Neural progenitor cell (in vitro differentiated cells): ENCODE measurements around the gene LTBP1. TPM values are rescaled to one million over a fixed set of nuclear protein-coding genes. Genes with fewer than 3 reads are reported as not detected.

Experiments
- DNase-seq: peaks from one replicate; pipeline ENCODE4 v3.0.0-alpha.2; 2016; ENCODE audit warnings: low spot score
- H2AFZ ChIP-seq: fragments of 200-600 bp; sonication (generic); replicated peaks from 2 replicates; pipeline ENCODE4 v1.6.1; 2016; ENCODE audit warnings: antibody characterized with exemption
- H3F3A ChIP-seq: fragments of 200-600 bp; sonication (generic); 2 replicates; pipeline ENCODE4 v1.6.1; 2016; ENCODE audit warnings: antibody characterized with exemption, low read depth
- H3K27ac ChIP-seq: fragments of 200-600 bp; sonication (generic); 2 replicates; pipeline ENCODE4 v1.5.1; 2016; ENCODE audit warnings: mild to moderate bottlenecking
- H3K27me3 ChIP-seq: fragments of 200-600 bp; sonication (generic); 2 replicates; pipeline ENCODE4 v1.6.1; 2016; ENCODE audit warnings: mild to moderate bottlenecking, moderate library complexity
- H3K36me3 ChIP-seq: fragments of 200-600 bp; sonication (generic); 2 replicates; pipeline ENCODE4 v1.5.1; 2016
- H3K4me1 ChIP-seq: fragments of 200-600 bp; sonication (generic); 2 replicates; pipeline ENCODE4 v1.6.1; 2016; ENCODE audit warnings: mixed run types
- H3K4me2 ChIP-seq: fragments of 200-600 bp; sonication (generic); 2 replicates; pipeline ENCODE4 v1.6.1; 2016
- H3K4me3 ChIP-seq: fragments of 200-600 bp; sonication (generic); 2 replicates; pipeline ENCODE4 v1.5.1; 2016
- H3K79me2 ChIP-seq: fragments of 200-600 bp; sonication (generic); 2 replicates; pipeline ENCODE4 v1.6.1; 2016; ENCODE audit warnings: low read depth
- H3K9ac ChIP-seq: fragments of 200-600 bp; sonication (generic); 2 replicates; pipeline ENCODE4 v1.6.1; 2016
- H3K9me3 ChIP-seq: fragments of 200-600 bp; sonication (generic); 2 replicates; pipeline ENCODE4 v1.5.1; 2016; ENCODE audit warnings: low read depth
- H4K20me1 ChIP-seq: fragments of 200-600 bp; sonication (generic); 2 replicates; pipeline ENCODE4 v1.6.1; 2016; ENCODE audit warnings: low read depth
- H3K27ac Mint-ChIP-seq: 3 replicates; pipeline ENCODE4 v1.8.0; 2021; ENCODE audit warnings: mixed read lengths
- H3K27me3 Mint-ChIP-seq: 2 replicates; pipeline ENCODE4 v1.8.0; 2022; ENCODE audit warnings: low read depth, mild to moderate bottlenecking, inconsistent platforms, moderate library complexity, mixed read lengths; ENCODE audit not compliant: insufficient read depth
- H3K36me3 Mint-ChIP-seq: 3 replicates; pipeline ENCODE4 v1.8.0; 2021; ENCODE audit warnings: mixed read lengths
- H3K4me1 Mint-ChIP-seq: 3 replicates; pipeline ENCODE4 v1.8.0; 2021; ENCODE audit warnings: mixed read lengths
- H3K4me3 Mint-ChIP-seq: 3 replicates; pipeline ENCODE4 v1.8.0; 2021; ENCODE audit warnings: mild to moderate bottlenecking, moderate library complexity, mixed read lengths
- H3K9me3 Mint-ChIP-seq: 3 replicates; pipeline ENCODE4 v1.8.0; 2020; ENCODE audit warnings: mixed read lengths
- CTCF ChIP-seq: fragments of 200-600 bp; sonication (generic); IDR thresholded peaks from 2 replicates; pipeline ENCODE4 v1.5.1; 2017; ENCODE audit warnings: antibody characterized with exemption, mild to moderate bottlenecking
- EZH2 ChIP-seq: fragments of 200-600 bp; sonication (generic); IDR thresholded peaks from 2 replicates; pipeline ENCODE4 v1.6.1; 2017; ENCODE audit warnings: antibody characterized with exemption, mild to moderate bottlenecking, moderate library complexity
- EZH2phosphoT487 ChIP-seq: fragments of 200-600 bp; sonication (generic); IDR thresholded peaks from 2 replicates; pipeline ENCODE4 v1.6.1; 2017; ENCODE audit warnings: antibody characterized with exemption
- total RNA-seq: library from RNA; depleted of rRNA; stranded (reverse); fragments of >200 nt; gene quantifications from 2 replicates; pipeline ENCODE4 v1.2.3, GENCODE V29; 2015; ENCODE audit warnings: low replicate concordance

LTBP1 gene
- total RNA-seq, 1 donor from 2014 or later, result 50.5 TPM

GRCh38 chr2:33108483-33109443, 162.0 kb downstream of the LTBP1 start:
- Histone ChIP-seq H3K36me3 (no peaks in the 10 kb centered on the region), H3K27ac (no peak overlapping the region), H3K9ac (no peak overlapping the region), H2AFZ (no peak overlapping the region), H3K79me2 (no peaks in the 10 kb centered on the region), H3K27me3 (no peaks in the 10 kb centered on the region), H3K4me1 (peaks cover 37% of the 10 kb centered on the region), H3K4me3 (no peak overlapping the region), H3F3A (no peaks in the 10 kb centered on the region), H4K20me1 (no peaks in the 10 kb centered on the region), H3K4me2 (no peak overlapping the region), H3K9me3 (no peaks in the 10 kb centered on the region)
- Mint-ChIP-seq H3K36me3 (peaks cover 8% of the 10 kb centered on the region), H3K4me3 (no peak overlapping the region), H3K27me3 (no peaks in the 10 kb centered on the region), H3K9me3 (peaks cover 2% of the 10 kb centered on the region), H3K27ac (no peak overlapping the region), H3K4me1 (peaks cover 28% of the 10 kb centered on the region)
- peak; percentile 10 for DNase-seq
- TF ChIP-seq CTCF, result no peak
- TF ChIP-seq EZH2, result no peak
- no peak for TF ChIP-seq EZH2phosphoT487

GRCh38 chr2:33110461-33110860, 163.7 kb downstream of the LTBP1 start:
- H3K4me3 Mint-ChIP-seq, result no peak overlapping the region
- H3K4me1 Mint-ChIP-seq, result peaks cover 19% of the 10 kb centered on the region
- Histone ChIP-seq H3K27ac (no peak overlapping the region), H3F3A (no peaks in the 10 kb centered on the region), H3K4me1 (peaks cover 37% of the 10 kb centered on the region), H3K9me3 (no peaks in the 10 kb centered on the region), H3K79me2 (no peaks in the 10 kb centered on the region), H3K4me3 (no peak overlapping the region), H4K20me1 (no peaks in the 10 kb centered on the region), H3K27me3 (no peaks in the 10 kb centered on the region), H3K9ac (no peak overlapping the region), H2AFZ (no peak overlapping the region), H3K4me2 (no peak overlapping the region), H3K36me3 (no peaks in the 10 kb centered on the region)
- DNase-seq, result no peak
- TF ChIP-seq EZH2, result no peak
- TF ChIP-seq EZH2phosphoT487, result no peak
- peaks cover 2% of the 10 kb centered on the region for H3K9me3 Mint-ChIP-seq
- H3K27ac Mint-ChIP-seq, result no peak overlapping the region
- no peaks in the 10 kb centered on the region for H3K27me3 Mint-ChIP-seq
- H3K36me3 Mint-ChIP-seq, result peaks cover 8% of the 10 kb centered on the region

- H3K27ac ChIP-seq, result no peak overlapping the region
- Mint-ChIP-seq H3K27me3 (no peaks in the 10 kb centered on the region), H3K36me3 (peaks cover 6% of the 10 kb centered on the region), H3K4me3 (no peak overlapping the region), H3K9me3 (no peaks in the 10 kb centered on the region), H3K4me1 (peaks cover 19% of the 10 kb centered on the region), H3K27ac (no peak overlapping the region)
- no peaks in the 10 kb centered on the region for H4K20me1 ChIP-seq
- H3K79me2 ChIP-seq, result no peaks in the 10 kb centered on the region
- no peak overlapping the region for H2AFZ ChIP-seq
- H3K9me3 ChIP-seq, result no peaks in the 10 kb centered on the region
- H3K36me3 ChIP-seq, result no peaks in the 10 kb centered on the region
- H3K27me3 ChIP-seq, result no peaks in the 10 kb centered on the region
- H3K4me1 ChIP-seq, result peaks cover 37% of the 10 kb centered on the region
- H3F3A ChIP-seq, result no peaks in the 10 kb centered on the region
- TF ChIP-seq EZH2phosphoT487 (no peak), EZH2 (no peak), CTCF (no peak)
- no peak for DNase-seq
- H3K9ac ChIP-seq, result no peak overlapping the region
- no peak overlapping the region for H3K4me2 ChIP-seq
- H3K4me3 ChIP-seq, result no peak overlapping the region
These were observed 164.3 kb downstream of the LTBP1 start for GRCh38 chr2:33111002-33111446.

DNA sequence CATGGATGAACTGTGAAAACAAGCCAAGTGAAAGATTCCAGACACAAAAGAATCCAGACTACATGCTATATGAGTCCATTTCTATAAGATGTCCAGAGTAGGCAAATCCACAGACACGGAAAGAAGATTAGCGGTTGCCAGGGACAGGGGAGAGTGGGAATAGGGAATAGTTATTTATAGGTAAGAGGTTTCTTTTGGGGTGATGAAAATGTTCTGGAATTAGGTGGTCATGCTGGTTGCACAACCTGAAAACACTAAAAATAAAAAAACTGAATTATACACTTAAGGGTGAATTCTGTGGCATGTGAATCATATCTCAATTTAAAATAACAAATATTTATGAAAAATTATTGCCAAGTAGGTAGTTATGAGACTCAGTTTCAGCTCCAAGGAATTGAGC, 168.4 kb downstream of the LTBP1 start:
- no peak overlapping the region for H3K4me3 Mint-ChIP-seq
- peaks cover 30% of the 10 kb centered on the region for H3K4me1 ChIP-seq
- H2AFZ ChIP-seq, result no peak overlapping the region
- H3K36me3 Mint-ChIP-seq, result peaks cover 4% of the 10 kb centered on the region
- no peaks in the 10 kb centered on the region for H4K20me1 ChIP-seq
- H3K27ac Mint-ChIP-seq, result no peak overlapping the region
- no peak overlapping the region for H3K27ac ChIP-seq
- H3K79me2 ChIP-seq, result no peaks in the 10 kb centered on the region
- H3K9me3 ChIP-seq, result no peaks in the 10 kb centered on the region
- no peaks in the 10 kb centered on the region for H3K36me3 ChIP-seq
- H3K27me3 Mint-ChIP-seq, result peaks cover 2% of the 10 kb centered on the region
- DNase-seq, result no peak
- no peak overlapping the region for H3K4me3 ChIP-seq
- TF ChIP-seq EZH2phosphoT487 (no peak), CTCF (no peak), EZH2 (no peak)
- H3K27me3 ChIP-seq, result no peaks in the 10 kb centered on the region
- no peak overlapping the region for H3K4me2 ChIP-seq
- H3K9ac ChIP-seq, result no peak overlapping the region
- no peaks in the 10 kb centered on the region for H3F3A ChIP-seq
- peaks cover 27% of the 10 kb centered on the region for H3K4me1 Mint-ChIP-seq
- H3K9me3 Mint-ChIP-seq, result no peaks in the 10 kb centered on the region
